B cell (primary cell): ENCODE results near the gene INAFM2. TPM values are rescaled to one million over a fixed set of nuclear protein-coding genes. Genes with fewer than 3 reads are reported as not detected.

Experiments
- ATAC-seq: fragments of 200-7000 bp; cut with Tn5 transposase; one replicate; pipeline ENCODE4 v1.10.0; 2021; ENCODE audit warnings: low read depth, mild to moderate bottlenecking, moderate number of reproducible peaks, moderate library complexity
- CTCF ChIA-PET: fragments of 350-600 bp; sonication (Branson Sonifier 250); formaldehyde crosslinking; loops from one replicate; lab custom pipeline; 2021; ENCODE audit warnings: antibody characterized with exemption, inconsistent platforms; lab: Charles Lee
- POLR2A ChIA-PET: fragments of 350-600 bp; sonication (Branson Sonifier 250); formaldehyde crosslinking; loops from one replicate; lab custom pipeline; 2021; ENCODE audit warnings: antibody characterized with exemption; lab: Charles Lee
- DNase-seq: peaks from one replicate; pipeline ENCODE4 v3.0.0; 2013
- H2AFZ ChIP-seq: 2 replicates; pipeline ENCODE4 v1.6.1; 2012; ENCODE audit warnings: mild to moderate bottlenecking, low read depth, low read length; ENCODE audit not compliant: insufficient read depth, poor library complexity, severe bottlenecking
- H3K27ac ChIP-seq, 2 donors: 1 replicate in 1 of 2; 2 replicates in 1 of 2; pipeline ENCODE4 v1.5.1; 2012 to 2013; ENCODE audit warnings: low read length in 2 of 2, mild to moderate bottlenecking in 2 of 2, moderate library complexity in 1 of 2
- H3K27me3 ChIP-seq, 4 experiments: fragments of 200-600 bp in 1 of 4; sonication (generic) in 1 of 4; replicated peaks in 1 of 4; 1 replicate in 2 of 4; 2 replicates in 2 of 4; pipeline versions ENCODE4 v1.6.1 to v1.7.0; 2013 to 2016; ENCODE audit warnings: low read length in 3 of 4, mild to moderate bottlenecking in 2 of 4, mixed read lengths in 1 of 4, moderate library complexity in 1 of 4; ENCODE audit not compliant: insufficient read depth in 4 of 4, control insufficient read depth in 3 of 4; ENCODE audit errors: control extremely low read depth in 1 of 4
- H3K36me3 ChIP-seq, 2 experiments: replicated peaks in 1 of 2; 1 replicate in 1 of 2; 2 replicates in 1 of 2; pipeline versions ENCODE4 v1.6.1 to v1.7.1; 2013; ENCODE audit warnings: low read length in 1 of 2; ENCODE audit not compliant: insufficient read depth in 2 of 2, control insufficient read depth in 1 of 2; ENCODE audit errors: control extremely low read depth in 1 of 2, extremely low read depth in 1 of 2
- H3K4me1 ChIP-seq, 2 donors: fragments of 200-600 bp in 1 of 2; sonication (generic) in 1 of 2; 1 replicate in 1 of 2; 2 replicates in 1 of 2; pipeline versions ENCODE4 v1.5.1 to v1.6.1; 2013 to 2017; ENCODE audit warnings: low read length in 2 of 2; ENCODE audit not compliant: control insufficient read depth in 2 of 2, insufficient read depth in 2 of 2
- H3K4me2 ChIP-seq: replicated peaks from 2 replicates; pipeline ENCODE3; 2012; ENCODE audit warnings: mild to moderate bottlenecking, low read depth, low read length; ENCODE audit not compliant: poor library complexity, severe bottlenecking
- H3K4me3 ChIP-seq, 5 experiments: fragments of 200-600 bp in 1 of 5; sonication (generic) in 1 of 5; 1 replicate in 3 of 5; 2 replicates in 2 of 5; pipeline versions ENCODE4 v1.5.1 to v1.7.0; 2011 to 2016; ENCODE audit warnings: low read length in 4 of 5, mild to moderate bottlenecking in 4 of 5, low read depth in 2 of 5, control low read depth in 1 of 5, moderate library complexity in 1 of 5; ENCODE audit not compliant: insufficient read depth in 1 of 5; ENCODE audit errors: control extremely low read depth in 1 of 5, extremely low read depth in 1 of 5
- H3K79me2 ChIP-seq: fragments of 200-600 bp; sonication (generic); one replicate; pipeline ENCODE4 v1.6.0; 2016; ENCODE audit warnings: low read length; ENCODE audit not compliant: control insufficient read depth, insufficient read depth
- H3K9ac ChIP-seq: fragments of 200-600 bp; sonication (generic); 2 replicates; pipeline ENCODE4 v1.6.1; 2017; ENCODE audit warnings: mild to moderate bottlenecking, low read length, moderate library complexity
- H3K9me3 ChIP-seq, 3 donors: one replicate each; pipeline versions ENCODE4 v1.6.1 to v1.7.1; 2013; ENCODE audit warnings: low read length in 2 of 3; ENCODE audit not compliant: control insufficient read depth in 2 of 3, insufficient read depth in 1 of 3; ENCODE audit errors: control extremely low read depth in 1 of 3
- H4K20me1 ChIP-seq: 2 replicates; pipeline ENCODE4 v1.6.0; 2012; ENCODE audit warnings: mild to moderate bottlenecking, low read length; ENCODE audit not compliant: insufficient read depth, control insufficient read depth, poor library complexity, severe bottlenecking
- H3K27ac Mint-ChIP-seq: one replicate; pipeline ENCODE4 v1.8.0; 2021; ENCODE audit warnings: mixed read lengths
- H3K27me3 Mint-ChIP-seq: one replicate; pipeline ENCODE4 v1.8.0; 2021; ENCODE audit warnings: mixed read lengths
- H3K4me1 Mint-ChIP-seq: one replicate; pipeline ENCODE4 v1.8.0; 2021; ENCODE audit warnings: mixed read lengths
- H3K4me3 Mint-ChIP-seq: one replicate; pipeline ENCODE4 v1.8.0; 2021; ENCODE audit warnings: mixed read lengths
- H3K9me3 Mint-ChIP-seq: one replicate; pipeline ENCODE4 v1.8.0; 2022; ENCODE audit warnings: mixed read lengths; ENCODE audit not compliant: insufficient read depth
- CTCF ChIP-seq: fragments of 200-600 bp; IDR thresholded peaks from one replicate; pipeline ENCODE4 v1.8.0; 2022; ENCODE audit warnings: antibody characterized with exemption, mild to moderate bottlenecking
- EZH2 ChIP-seq: IDR thresholded peaks from 2 replicates; pipeline ENCODE4 v1.6.1; 2012; ENCODE audit warnings: borderline replicate concordance, low read depth, mild to moderate bottlenecking, moderate library complexity, low read length; ENCODE audit not compliant: insufficient read depth, poor library complexity, severe bottlenecking
- WGBS: methylation state at CpG from one replicate; pipeline ENCODE4 v1.1.5; 2013; ENCODE audit warnings: missing lambda C conversion rate; ENCODE audit not compliant: insufficient coverage; 5-methylcytosine and 5-hydroxymethylcytosine counted together
- intact Hi-C: fragments of 100-400 bp; cut with micrococcal nuclease; formaldehyde crosslinking; loops from one replicate; pipeline ENCODE4 v1.10.0; 2022
- polyA plus RNA-seq: library from polyadenylated mRNA; depleted of rRNA; stranded (reverse); fragments of >200 nt; gene quantifications from 2 replicates; pipeline ENCODE4 v1.2.3, GENCODE V29; 2012
- total RNA-seq, 2 donors: library from RNA; stranded (reverse); fragments of 120-200 nt in 1 of 2; gene quantifications; 1 replicate in 1 of 2; 2 replicates in 1 of 2; pipeline versions ENCODE4 v1.2.3 to v1.2.4, GENCODE V29; 2013 to 2022

Gene INAFM2
- total and polyA plus RNA-seq, 2 donors (not counting 1 experiment from before 2014, with no cell fraction given): 3.0 to 7.0 TPM

DNA sequence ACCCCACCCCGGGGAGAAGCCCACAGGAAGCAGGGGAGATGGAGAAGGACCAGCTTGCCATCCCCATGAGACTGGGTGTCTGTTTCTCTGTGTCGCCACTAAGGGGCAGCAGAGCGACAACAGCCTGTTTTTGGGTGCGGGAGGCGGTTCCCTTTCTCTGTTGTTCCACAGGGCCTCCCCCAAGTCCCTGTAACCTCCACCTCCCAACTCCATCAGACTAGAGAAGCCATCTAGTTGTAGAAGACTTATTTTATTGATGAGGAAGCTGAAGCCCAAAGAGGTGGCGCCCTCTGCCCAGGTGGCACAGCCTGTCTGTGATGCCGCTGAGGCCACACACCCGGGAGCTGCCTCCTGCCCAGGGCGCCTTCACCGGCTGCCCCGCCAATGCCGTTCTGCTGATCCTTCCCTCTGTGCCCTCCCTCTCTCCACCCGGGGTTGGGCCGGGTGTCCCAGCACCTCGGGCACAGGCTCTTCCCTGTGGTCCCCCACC is 21.2 kb downstream of the INAFM2 start:
- POLR2A ChIA-PET: interaction anchor here (0.6 to 1.5 kb wide), 2 partner anchors 61 to 77 kb away, joined by 3 to 5 read pairs; partner anchors contain the start of gene IVD
- CTCF ChIA-PET: interaction anchor here (0.7 to 15.0 kb wide), 27 partner anchors 8 to 541 kb away, joined by 3 to 382 read pairs (median 5); partner anchors contain the start of genes INAFM2, IVD, KNSTRN and PLCB2
- no peak overlapping the region for H2AFZ ChIP-seq
- peak; percentile 77 for DNase-seq
- Mint-ChIP-seq H3K27ac (no peak overlapping the region), H3K4me1 (no peaks in the 10 kb centered on the region), H3K4me3 (no peak overlapping the region), H3K9me3 (no peaks in the 10 kb centered on the region), H3K27me3 (no peaks in the 10 kb centered on the region)
- H4K20me1 ChIP-seq: no peaks in the 10 kb centered on the region
- no peaks in the 10 kb centered on the region for H3K9me3 ChIP-seq
- H3K27me3 ChIP-seq: no peaks in the 10 kb centered on the region
- no peak overlapping the region for H3K27ac ChIP-seq
- WGBS: 37% methylated on average over 13 of the region's 15 CpGs
- ATAC-seq: peak; percentile 88
- H3K4me2 ChIP-seq: peak overlapping the region; percentile 7
- TF ChIP-seq EZH2 (no peak), CTCF (peak; percentile 83)
- H3K36me3 ChIP-seq: no peaks in the 10 kb centered on the region
- H3K9ac ChIP-seq: no peak overlapping the region
- H3K79me2 ChIP-seq: no peaks in the 10 kb centered on the region
- intact Hi-C loops: loop anchor here (1.0 kb wide), 1 partner anchor 24 kb away; no protein-coding TSS in a partner anchor
- no peaks in the 10 kb centered on the region for H3K4me1 ChIP-seq
- H3K4me3 ChIP-seq: no peak overlapping the region

DNA sequence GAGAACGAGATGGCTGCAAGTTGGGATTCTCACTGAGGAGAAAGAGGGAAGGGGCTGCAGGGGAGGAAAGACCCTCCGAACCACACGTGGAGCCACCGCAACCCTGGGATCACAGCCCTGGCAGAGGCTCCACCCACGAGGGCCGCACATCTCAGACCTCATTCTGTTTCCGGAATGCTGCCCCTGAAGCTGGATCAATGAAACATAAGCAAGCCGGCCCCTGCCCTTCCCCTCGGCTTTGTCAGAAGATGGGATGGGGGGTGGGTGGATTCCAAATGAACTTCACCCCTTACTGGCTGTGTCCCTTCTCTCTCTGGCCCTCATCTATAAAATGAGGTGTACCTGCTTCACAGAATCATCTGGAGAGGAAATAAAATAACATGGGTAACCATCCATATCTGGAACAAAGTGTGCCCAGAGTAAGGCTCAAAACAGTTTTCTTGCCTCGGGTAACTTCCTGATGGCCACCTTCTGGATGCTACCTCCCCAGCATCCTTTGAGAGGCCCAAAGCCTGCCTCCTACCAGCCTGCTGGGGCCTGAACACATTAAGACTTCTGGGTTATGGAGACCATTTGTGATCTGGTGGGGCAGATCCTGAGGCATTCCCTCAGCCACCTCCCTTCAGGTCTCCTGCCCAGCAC is 21.9 kb downstream of the INAFM2 start:
- intact Hi-C loops: no loop called here
- H3K9ac ChIP-seq: no peak overlapping the region
- TF ChIP-seq EZH2: no peak
- TF ChIP-seq CTCF: no peak
- H3K4me3 Mint-ChIP-seq: no peak overlapping the region
- ATAC-seq: no peak
- no peak overlapping the region for H3K27ac ChIP-seq
- ChIA-PET POLR2A (no interaction called here), CTCF (interaction anchor here (1.1 to 15.0 kb wide), 16 partner anchors 9 to 118 kb away, joined by 3 to 382 read pairs (median 8); partner anchors contain the start of genes INAFM2, IVD and PLCB2)
- no peak overlapping the region for H3K4me2 ChIP-seq
- no peaks in the 10 kb centered on the region for H3K79me2 ChIP-seq
- no peaks in the 10 kb centered on the region for H3K4me1 ChIP-seq
- H3K27ac Mint-ChIP-seq: no peak overlapping the region
- 68% methylated on average over 8 of the region's 10 CpGs for WGBS
- no peaks in the 10 kb centered on the region for H3K27me3 ChIP-seq
- DNase-seq: no peak
- no peaks in the 10 kb centered on the region for H3K4me1 Mint-ChIP-seq
- no peaks in the 10 kb centered on the region for H3K27me3 Mint-ChIP-seq
- no peaks in the 10 kb centered on the region for H4K20me1 ChIP-seq
- no peaks in the 10 kb centered on the region for H3K36me3 ChIP-seq
- H2AFZ ChIP-seq: no peak overlapping the region
- no peaks in the 10 kb centered on the region for H3K9me3 ChIP-seq
- H3K4me3 ChIP-seq: no peak overlapping the region
- H3K9me3 Mint-ChIP-seq: no peaks in the 10 kb centered on the region
